ENCODE results near the gene SLC9A9. TPM values are rescaled to one million over a fixed set of nuclear protein-coding genes. Genes with fewer than 3 reads are reported as not detected.

The SLC9A9 gene
- total and polyA plus RNA-seq, 2 donors from 2014 or later, result 3.7 to 16.5 TPM

DNA sequence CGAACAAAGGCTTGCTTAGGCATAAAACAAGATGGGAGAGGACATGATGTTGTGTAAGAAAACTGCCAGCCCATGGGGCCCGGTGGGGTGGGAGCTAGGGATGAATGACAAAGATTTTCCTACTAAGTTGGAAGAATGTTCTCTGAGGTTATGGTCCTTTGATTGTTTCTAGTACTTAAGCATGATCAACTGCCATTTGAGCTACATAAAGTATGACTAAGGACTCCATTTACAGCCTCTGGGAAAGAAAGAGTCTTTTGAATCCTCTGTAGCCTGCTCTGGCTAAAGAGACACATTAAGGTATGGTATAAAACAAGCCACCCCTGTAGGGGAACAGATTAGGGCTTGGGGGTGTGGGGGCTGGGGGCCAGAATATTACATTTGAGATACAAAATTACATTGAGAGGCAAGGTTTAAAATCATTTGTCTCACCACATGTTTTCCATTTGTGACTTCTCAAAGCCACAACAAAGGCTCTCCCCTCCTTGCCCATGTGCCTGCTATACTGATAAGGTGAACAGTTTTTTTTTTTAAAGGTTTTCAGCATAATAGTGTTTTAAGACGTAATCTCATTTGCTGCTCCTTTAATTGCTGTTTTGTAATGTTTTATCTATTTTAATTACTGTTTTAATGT, 405.3 kb downstream of the SLC9A9 start:
- H3K9ac ChIP-seq (ENCODE audit: low read length in 3 of 3), result no peak overlapping the region
- H3K27ac ChIP-seq (ENCODE audit: low read depth in 2 of 2, low read length in 2 of 2), result no peak overlapping the region
- intact Hi-C loops (cut with DNase I), result no loop called here

DNA sequence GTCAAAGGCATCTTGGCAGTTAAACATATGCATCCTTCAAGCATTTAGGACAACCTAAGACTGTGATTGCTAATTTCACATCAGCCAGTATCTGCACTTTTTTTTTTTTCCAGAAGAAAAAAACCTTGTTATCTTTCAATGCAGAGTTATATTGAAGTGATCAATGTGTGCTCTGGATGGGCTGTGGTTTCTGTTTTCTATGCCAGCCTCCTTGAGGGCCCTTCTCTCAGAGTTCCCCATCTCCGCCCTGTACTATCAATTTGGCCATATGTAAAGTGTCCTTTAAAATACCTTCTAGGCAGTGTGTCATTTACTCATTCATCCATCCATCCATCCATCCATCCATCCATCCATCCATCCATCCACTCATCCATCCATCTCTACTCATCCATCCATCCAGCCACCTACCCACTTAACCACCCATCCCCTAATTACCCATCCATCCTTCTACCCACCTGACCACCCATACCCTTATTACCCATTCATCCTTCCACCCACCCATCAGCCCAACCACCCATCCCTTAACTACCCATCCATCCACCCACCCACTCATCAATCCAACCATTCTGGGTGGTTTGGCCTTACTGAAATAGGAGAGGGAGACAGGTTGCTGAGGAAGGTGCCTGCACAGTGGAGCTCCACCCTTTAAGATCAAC, 406.6 kb downstream of the SLC9A9 start:
- H3K27me3 ChIP-seq (ENCODE audit: control insufficient read depth, insufficient read depth, low read length), result no peaks in the 10 kb centered on the region
- TF ChIP-seq, protein P1, sequence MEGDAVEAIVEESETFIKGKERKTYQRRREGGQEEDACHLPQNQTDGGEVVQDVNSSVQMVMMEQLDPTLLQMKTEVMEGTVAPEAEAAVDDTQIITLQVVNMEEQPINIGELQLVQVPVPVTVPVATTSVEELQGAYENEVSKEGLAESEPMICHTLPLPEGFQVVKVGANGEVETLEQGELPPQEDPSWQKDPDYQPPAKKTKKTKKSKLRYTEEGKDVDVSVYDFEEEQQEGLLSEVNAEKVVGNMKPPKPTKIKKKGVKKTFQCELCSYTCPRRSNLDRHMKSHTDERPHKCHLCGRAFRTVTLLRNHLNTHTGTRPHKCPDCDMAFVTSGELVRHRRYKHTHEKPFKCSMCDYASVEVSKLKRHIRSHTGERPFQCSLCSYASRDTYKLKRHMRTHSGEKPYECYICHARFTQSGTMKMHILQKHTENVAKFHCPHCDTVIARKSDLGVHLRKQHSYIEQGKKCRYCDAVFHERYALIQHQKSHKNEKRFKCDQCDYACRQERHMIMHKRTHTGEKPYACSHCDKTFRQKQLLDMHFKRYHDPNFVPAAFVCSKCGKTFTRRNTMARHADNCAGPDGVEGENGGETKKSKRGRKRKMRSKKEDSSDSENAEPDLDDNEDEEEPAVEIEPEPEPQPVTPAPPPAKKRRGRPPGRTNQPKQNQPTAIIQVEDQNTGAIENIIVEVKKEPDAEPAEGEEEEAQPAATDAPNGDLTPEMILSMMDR (IDR thresholded peaks at IDR 0.05; ENCODE audit: borderline replicate concordance, extremely low read depth, insufficient read depth), result no peak
- H3K36me3 ChIP-seq (ENCODE audit: control insufficient read depth in 2 of 3, insufficient read depth in 3 of 3, low read length in 3 of 3), result no peaks in the 10 kb centered on the region
- no peak overlapping the region for H3K4me3 ChIP-seq (ENCODE audit: low read length in 3 of 3)
- H3K9me3 ChIP-seq (ENCODE audit: control insufficient read depth in 2 of 3, insufficient read depth in 1 of 3, low read length in 3 of 3), result no peaks in the 10 kb centered on the region
- intact Hi-C loops (cut with DNase I), result no loop called here
- H3K4me1 ChIP-seq (ENCODE audit: control insufficient read depth in 2 of 3, insufficient read depth in 2 of 3, low read depth in 1 of 3, low read length in 3 of 3), result peaks cover 0 to 3% (median 0%) of the 10 kb centered on the region in 3 donors
- FAIRE-seq, result no peak
- DNase-seq, result no peak
- H3K9ac ChIP-seq (ENCODE audit: low read length in 3 of 3), result no peak overlapping the region
- no peak overlapping the region for H3K27ac ChIP-seq (ENCODE audit: low read depth in 2 of 2, low read length in 2 of 2)

More for the DNA sequence above, 405.3 kb downstream of the SLC9A9 start:
- no peaks in the 10 kb centered on the region for H3K9me3 ChIP-seq (ENCODE audit: control insufficient read depth in 2 of 3, insufficient read depth in 1 of 3, low read length in 3 of 3)
- TF ChIP-seq, protein P1 (IDR thresholded peaks at IDR 0.05; ENCODE audit: borderline replicate concordance, extremely low read depth, insufficient read depth), result no peak
- H3K36me3 ChIP-seq (ENCODE audit: control insufficient read depth in 2 of 3, insufficient read depth in 3 of 3, low read length in 3 of 3), result no peaks in the 10 kb centered on the region
- H3K27me3 ChIP-seq (ENCODE audit: control insufficient read depth, insufficient read depth, low read length), result no peaks in the 10 kb centered on the region
- H3K4me1 ChIP-seq (ENCODE audit: control insufficient read depth in 2 of 3, insufficient read depth in 2 of 3, low read depth in 1 of 3, low read length in 3 of 3), result peaks cover 0 to 3% (median 0%) of the 10 kb centered on the region in 3 donors
- DNase-seq (no peak), FAIRE-seq (no peak)
- H3K4me3 ChIP-seq (ENCODE audit: low read length in 3 of 3), result no peak overlapping the region

DNA sequence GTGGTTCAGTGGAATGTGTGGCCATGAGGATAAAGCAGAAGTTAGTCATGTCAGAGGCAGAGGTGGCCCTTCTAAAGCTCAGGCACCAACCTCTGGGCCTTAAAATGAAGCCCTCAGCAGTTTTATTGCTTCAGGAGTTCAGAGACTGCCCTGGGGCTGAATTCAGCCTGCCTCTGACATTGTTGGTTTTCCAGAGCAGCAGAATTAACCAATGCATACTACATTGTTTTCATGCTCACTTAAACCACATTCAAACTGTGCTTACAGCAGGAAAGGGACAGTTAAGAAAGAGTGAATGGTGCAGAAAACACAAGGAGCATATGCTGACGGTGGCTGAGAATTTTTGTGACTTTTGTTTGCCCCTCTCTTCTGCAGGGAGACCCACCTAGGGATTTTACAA, 408.5 kb downstream of the SLC9A9 start:
- H3K9me3 ChIP-seq (ENCODE audit: control insufficient read depth in 2 of 3, insufficient read depth in 1 of 3, low read length in 3 of 3), result no peaks in the 10 kb centered on the region
- no peak overlapping the region for H3K9ac ChIP-seq (ENCODE audit: low read length in 3 of 3)
- intact Hi-C loops (cut with DNase I), result no loop called here
- no peak for FAIRE-seq
- no peaks in the 10 kb centered on the region for H3K27me3 ChIP-seq (ENCODE audit: control insufficient read depth, insufficient read depth, low read length)
- H3K27ac ChIP-seq (ENCODE audit: low read depth in 2 of 2, low read length in 2 of 2), result no peak overlapping the region
- H3K4me1 ChIP-seq (ENCODE audit: control insufficient read depth in 2 of 3, insufficient read depth in 2 of 3, low read depth in 1 of 3, low read length in 3 of 3), result peaks cover 0 to 3% (median 0%) of the 10 kb centered on the region in 3 donors
- TF ChIP-seq, protein P1 (IDR thresholded peaks at IDR 0.05; ENCODE audit: borderline replicate concordance, extremely low read depth, insufficient read depth), result no peak
- H3K36me3 ChIP-seq (ENCODE audit: control insufficient read depth in 2 of 3, insufficient read depth in 3 of 3, low read length in 3 of 3), result no peaks in the 10 kb centered on the region
- DNase-seq, result peak in 2 of 5 donors; percentile 11 to 15
- no peak overlapping the region for H3K4me3 ChIP-seq (ENCODE audit: low read length in 3 of 3)
